HG03521 (cell line): ENCODE data around the gene CHPF.
A peak's percentile ranks its signal among the peaks of the same experiment; 100 is the strongest.

Experiments
- ATAC-seq: cut with Tn5 transposase; IDR thresholded peaks from one replicate; pipeline ENCODE4 v1.9.1; 2021; ENCODE audit warnings: mild to moderate bottlenecking, moderate library complexity; ENCODE audit not compliant: unreplicated experiment

The CHPF gene

DNA sequence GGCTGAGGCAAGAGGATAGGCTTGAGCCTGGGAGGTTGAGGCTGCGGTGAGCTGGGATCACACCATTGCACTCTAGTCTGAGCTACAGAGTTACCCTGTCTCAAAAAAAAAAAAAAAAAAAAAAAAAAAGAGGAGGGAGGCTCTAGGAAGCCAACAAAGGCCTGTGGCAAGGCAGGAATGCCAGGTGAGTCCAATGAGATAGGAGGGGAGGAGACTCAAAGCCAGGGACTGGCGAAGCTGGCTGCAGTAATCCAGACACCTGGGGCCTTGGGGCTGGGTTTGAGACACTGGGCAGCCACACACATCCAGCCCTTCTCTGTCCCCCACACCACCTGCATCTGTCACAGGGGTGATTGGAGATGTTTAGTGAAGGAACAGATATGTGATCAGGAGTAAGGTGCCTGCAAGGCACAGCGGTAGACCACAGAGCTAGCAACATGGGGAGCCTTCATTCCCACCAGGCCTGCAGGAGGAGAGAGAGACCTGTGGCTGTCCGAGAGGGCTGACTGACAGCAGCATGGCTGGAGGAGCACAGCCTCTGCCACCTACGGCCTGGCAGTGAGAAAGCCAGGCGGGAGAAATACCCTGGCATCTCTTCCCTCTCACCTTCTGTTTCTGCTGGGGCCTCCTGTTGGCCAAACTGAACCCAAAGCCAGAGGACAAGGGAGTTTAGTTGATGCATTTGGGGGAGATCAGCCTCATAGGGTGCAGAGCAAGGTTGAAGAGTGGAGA, 9.5 kb downstream of the CHPF start:
- no peak for ATAC-seq

DNA sequence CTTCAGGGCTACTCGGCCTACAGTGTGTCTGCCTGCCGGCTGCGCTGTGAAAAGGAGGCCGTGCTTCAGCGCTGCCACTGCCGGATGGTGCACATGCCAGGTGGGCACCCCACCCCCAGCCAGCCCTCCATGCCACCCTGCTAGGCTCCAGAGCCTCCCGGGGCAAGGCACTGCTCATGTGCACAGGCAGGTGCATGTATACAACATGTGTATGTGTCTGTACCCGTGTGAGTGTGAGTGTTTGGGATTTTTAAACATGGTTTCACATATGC, 11.3 kb downstream of the CHPF start:
- no peak for ATAC-seq

- no peak for ATAC-seq
Measured at GRCh38 chr2:219531639-219532377, 11.8 kb downstream of the CHPF start.

GRCh38 chr2:219530048-219530963, 13.3 kb downstream of the CHPF start:
- ATAC-seq, result peak; percentile 84

DNA sequence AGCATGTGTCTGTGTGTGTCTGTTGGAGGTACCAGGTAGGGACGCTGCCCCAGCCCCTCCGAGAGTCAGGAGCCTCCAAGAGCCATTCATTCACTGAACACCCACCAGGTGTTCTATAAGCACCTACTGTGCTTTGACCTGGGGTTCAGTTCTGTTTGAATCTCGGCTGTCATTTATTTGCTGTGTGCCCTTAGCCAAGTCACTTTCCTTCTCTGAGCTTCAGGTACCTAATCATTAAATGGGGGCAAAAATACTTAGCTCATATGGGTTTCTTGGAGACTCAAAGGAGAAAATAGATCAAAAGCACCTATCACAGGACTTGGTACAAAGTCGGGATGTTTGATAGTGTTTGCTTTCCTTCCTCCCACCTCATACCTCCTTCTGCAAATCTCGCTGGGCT, 16.1 kb downstream of the CHPF start:
- no peak for ATAC-seq

DNA sequence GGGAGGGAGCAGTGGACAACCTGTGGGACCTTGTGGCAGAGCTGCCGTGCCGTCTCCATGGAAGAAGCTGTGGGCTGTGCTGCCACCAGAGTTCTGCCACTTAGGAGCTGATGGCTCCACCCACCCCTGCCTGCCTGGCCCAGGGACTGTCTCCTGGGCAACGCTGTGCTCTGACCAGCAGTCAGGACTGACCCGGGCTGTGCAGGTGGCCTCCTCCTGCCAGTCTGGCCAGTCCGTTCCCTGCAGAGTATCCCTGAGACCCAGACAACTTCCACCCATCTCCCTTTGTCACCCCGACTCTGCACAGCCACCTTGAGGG, 16.6 kb downstream of the CHPF start:
- no peak for ATAC-seq

- no peak for ATAC-seq
Measured at GRCh38 chr2:219526320-219527075, 17.1 kb downstream of the CHPF start.

DNA sequence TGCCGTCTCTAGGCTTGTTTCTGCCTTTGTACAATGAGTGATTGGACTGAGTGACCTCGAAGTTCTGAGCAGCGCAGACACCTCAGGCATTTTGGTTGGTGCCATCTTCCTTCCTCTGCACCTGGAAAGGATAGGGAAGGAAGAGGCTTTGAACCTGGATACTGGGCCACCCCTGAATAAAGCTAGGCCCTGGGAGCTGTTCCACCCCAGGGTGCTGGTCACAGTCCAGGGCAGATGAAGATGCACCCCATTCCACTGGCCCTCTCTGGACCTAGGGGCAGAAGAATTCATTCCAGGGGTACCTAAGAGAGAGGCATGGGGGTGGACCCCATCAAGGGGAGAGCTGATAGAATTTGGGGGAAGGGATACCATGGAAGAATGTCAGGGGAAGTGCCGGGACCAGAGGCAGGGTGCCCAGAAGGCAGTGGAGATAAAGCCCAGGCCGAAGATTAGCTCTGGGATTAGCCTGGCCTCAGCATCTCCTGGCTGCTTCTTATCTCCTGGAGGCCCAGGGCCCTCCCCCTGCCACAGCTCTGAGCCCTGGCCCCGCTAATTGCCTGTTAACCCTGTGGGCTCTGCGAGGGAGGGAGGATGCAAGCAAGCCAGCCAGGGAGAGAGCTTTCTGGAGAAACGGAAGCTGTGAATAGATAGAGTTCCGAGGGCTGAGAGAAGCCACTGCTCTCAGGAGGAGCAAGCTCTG, 17.9 kb downstream of the CHPF start:
- no peak for ATAC-seq

DNA sequence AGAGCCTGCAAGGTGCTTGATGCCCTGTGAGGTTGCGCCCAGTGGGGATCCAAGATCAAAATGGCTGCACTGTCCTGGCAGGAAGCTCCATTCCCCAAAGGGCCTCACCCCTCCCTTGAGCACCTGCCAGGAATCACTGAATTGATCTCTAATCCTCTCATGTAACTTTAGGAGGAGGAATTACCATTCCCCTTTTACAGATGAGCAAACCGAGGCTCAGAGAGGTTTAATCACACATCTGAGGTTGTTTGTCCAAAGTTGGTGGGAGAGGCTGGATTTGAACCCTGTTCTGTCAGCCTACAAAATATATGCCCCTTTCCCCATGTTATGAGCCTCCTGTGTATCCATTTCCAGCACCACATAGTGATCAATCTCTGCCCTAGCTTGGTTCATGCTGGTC, 18.8 kb downstream of the CHPF start:
- ATAC-seq, result no peak

DNA sequence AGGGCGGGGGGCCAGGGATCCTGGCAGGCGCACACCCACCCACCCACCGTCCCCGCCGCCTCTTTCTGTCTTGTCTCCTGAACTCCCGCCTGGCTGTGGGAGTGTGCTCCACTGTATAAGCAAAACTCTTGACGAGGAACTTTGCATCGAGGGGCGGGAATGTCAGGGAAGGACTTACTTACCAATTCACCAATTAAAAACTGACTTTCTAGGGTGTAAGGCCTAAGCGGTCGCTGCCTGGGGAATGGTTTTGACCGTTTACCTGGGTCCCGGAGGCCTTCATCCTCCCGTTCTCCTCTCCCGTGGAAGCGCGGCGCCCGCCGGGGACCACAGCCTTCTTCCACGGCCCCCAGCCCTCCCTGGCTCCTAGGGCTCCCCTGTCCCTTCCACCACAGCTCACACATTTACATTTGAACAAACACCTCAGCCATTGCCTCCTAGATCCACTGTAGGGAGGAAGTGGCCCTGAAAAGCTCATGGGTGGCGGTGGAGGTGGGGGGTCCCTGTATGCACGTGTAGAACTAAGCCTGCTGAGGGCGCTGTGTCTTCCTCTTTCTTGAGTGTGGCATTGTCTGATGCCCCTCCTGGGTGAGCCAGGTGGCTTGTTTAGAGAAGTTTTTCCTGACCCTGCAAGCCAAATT, 20.5 kb downstream of the CHPF start:
- no peak for ATAC-seq

- ATAC-seq, result no peak
Measured at GRCh38 chr2:219522111-219523030, 21.2 kb downstream of the CHPF start.

DNA sequence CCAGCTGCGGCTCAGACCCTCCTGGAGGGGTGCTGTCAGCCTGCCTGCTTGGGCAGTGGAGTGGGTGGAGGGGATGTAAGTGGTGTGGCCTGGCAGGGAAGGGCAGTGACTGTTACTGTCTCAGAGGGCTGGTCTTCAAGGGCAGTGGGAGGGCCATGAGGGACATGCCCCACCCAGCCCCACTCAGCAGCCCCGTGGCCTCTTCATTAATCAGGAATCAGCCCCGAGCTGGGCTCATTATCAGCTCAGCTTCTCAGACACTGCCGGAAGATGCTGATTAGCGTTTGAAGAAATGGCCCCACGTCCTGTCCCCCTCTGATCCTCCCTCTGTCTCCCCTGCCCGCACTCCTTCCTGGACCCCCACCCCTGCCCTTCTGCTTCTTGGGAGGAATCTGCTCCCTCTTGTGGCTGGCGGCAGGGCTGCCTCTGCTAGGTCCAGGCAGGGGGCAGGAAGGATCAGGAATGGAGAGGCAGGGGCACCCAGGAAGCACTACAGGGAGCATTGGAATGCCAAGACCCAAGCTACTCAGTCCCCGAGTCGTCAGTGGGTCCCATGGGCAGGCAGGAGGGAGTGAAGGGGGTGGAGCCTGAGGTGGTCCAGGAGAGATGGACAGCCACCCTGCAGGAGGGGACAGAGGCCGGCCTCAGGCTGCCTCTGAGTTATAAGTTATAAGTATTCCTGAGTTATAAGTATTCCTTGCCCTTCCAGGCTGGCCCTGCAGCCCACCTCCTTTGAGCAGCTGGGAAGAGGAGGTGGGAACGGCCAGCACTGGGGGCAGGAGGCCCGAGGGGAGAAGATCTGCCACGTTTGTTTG, 22.3 kb downstream of the CHPF start:
- no peak for ATAC-seq

DNA sequence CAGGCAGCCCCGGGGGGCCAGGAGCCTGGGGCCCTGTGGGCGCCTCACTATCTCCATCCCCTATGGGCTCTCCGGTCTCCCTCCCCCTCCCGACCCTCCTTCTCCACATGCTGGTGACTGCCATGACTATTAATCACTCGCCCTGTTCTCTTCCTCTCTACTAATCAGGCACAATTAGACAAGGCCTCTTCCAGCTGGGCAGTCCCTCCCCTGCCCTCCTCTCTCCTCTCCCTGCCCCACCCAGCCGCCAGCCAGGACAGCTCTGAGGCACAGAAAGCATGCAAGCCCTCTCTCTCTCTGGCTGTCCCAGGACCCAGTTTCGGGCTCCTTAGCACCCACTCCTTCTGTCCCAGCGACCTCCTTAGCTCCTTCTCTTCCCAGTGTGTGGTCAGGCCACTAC, 23.5 kb downstream of the CHPF start:
- no peak for ATAC-seq

DNA sequence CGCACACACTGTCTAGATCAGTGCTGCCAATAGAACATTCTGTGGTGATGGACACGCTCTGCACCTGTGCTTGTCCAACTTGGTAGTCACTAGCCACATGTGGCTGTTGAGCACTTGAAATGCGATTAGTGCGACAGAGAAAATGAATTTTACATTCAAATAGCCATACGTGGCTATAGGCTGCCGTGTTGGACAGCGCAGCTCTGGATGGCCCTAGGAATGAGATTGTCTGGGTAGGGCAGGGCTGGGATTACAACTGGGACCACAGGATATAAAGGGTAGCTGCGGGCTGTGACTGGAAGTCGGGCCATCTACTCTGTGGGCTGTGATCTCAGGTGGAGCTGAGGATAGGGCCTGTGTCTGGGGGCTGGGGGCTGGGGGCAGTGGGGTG, 24.1 kb downstream of the CHPF start:
- ATAC-seq, result no peak

DNA sequence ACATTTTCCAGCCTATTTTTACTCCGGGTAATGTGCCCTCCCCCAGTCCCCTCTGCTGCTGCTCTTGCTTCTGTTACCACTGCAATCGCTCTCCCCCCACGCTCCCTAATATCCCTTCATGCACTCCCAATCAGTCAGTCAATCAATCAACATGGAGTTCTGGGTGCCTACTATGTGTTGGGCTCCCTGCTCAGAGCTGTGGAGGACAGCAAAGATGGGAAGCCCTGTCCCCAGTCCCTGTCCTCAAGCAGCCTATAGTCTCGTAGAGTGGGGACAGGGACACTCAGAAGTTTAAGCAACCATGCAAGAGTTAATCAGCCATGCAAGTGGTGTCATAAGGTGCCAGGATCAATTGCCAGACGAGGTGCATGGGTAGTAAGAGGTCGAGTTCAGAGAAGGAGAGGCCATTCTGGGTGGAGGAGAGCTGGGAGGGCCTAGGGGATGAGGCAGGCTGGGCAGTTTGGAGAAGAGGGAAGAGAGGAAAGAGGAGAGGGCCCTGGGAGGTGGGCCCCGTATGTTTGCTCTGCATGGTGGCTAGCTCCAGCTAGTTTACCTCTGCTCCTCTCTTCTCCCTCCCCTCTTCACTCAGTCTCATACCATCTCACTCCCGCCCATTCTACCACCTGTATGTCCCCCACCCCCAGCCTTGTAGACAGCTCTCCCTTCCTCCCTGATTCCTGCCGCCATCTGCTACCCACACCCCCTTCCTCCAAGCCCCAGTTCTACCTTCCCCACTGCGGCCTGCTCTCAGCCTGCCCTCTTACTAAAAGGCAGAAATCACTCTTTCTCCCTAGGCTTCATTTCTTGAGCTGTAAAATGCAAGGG, 25.4 kb downstream of the CHPF start:
- ATAC-seq, result no peak

DNA sequence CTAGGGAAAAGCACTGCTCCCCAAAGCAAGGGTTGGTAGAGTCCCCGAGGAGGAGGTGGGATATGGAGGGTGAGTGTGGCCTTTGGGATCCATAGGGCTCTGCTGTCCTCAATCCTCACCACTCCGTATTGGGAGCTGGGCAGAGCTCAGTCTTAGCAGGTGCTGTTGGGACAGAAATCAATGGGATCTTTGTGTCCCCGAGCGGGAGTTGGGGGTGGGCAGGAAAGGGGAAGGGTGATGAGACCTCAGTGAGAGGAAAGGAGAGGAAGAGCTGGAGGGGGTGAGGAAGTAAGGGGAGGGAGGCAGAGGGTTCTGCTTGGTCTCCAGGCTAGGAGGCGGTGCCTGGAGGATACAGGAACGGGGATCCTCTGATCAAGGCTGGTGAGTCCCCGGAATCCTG, 26.7 kb downstream of the CHPF start:
- no peak for ATAC-seq

DNA sequence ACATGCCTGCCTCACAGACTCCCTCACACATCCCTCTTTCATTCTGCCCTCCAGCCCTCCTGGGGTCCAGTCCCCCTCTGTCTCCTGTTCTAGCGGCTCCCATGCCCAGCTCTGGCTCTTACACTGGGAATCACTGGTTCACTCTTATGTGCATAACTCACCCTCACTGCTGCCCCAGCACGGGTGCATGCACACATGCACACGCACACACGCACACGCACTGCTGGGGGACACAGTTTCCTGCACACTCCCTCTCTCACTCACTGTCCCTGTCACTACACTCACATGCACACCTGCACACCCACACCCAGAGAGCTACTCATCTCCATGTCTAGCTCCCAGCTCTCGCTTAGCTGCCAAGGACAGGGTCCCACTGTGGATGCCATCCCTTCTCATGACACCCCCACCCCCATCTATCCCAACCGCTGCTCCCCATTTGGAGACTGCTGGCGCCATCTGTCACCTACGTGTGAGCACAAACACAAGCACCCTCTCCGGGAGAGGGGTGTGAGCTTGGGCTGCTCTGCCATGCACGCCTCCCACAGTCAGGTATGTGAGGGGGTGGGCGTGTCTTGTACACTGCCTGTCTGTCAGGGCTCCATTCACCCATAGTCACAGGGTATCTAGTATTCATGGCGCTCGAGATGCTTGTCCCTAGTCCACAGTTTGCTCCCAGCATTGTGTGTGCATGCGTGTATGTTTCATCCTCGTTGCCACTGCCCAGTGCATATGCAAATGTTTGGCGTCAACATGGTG, 27.6 kb downstream of the CHPF start:
- ATAC-seq, result no peak
